Activated naive CD8-positive, alpha-beta T cell treated with anti-CD3 and anti-CD28 coated beads for 36 hours (primary cell): ENCODE data around the gene CT83. TPM values are rescaled to one million over a fixed set of nuclear protein-coding genes. Genes with fewer than 3 reads are reported as not detected.

Experiments used
- DNase-seq: peaks from one replicate; pipeline ENCODE4 v3.0.0; 2021
- H3K27ac Mint-ChIP-seq: one replicate; pipeline ENCODE4 v1.8.0; 2022; ENCODE audit warnings: mild to moderate bottlenecking, moderate library complexity, mixed read lengths
- H3K27me3 Mint-ChIP-seq: one replicate; pipeline ENCODE4 v1.8.0; 2022; ENCODE audit warnings: mild to moderate bottlenecking, mixed read lengths
- H3K36me3 Mint-ChIP-seq: one replicate; pipeline ENCODE4 v1.8.0; 2021; ENCODE audit warnings: mild to moderate bottlenecking, mixed read lengths
- H3K4me1 Mint-ChIP-seq: one replicate; pipeline ENCODE4 v1.8.0; 2021; ENCODE audit warnings: mixed read lengths
- H3K4me3 Mint-ChIP-seq: one replicate; pipeline ENCODE4 v1.8.0; 2022; ENCODE audit warnings: mild to moderate bottlenecking, moderate library complexity, mixed read lengths
- H3K9me3 Mint-ChIP-seq: one replicate; pipeline ENCODE4 v1.8.0; 2022; ENCODE audit warnings: mixed read lengths
- total RNA-seq, 2 experiments: library from RNA; stranded (reverse); gene quantifications; one replicate each; pipeline ENCODE4 v1.2.3, GENCODE V29; 2021

CT83 gene
- not detected for total RNA-seq

GRCh38 chrX:116462822-116463221 lies at the start of gene CT83:
CT83 (minus strand) TSS chrX:116462976; CDS start chrX:116462856, 120 bp downstream.
- Mint-ChIP-seq H3K36me3 (no peaks in the 10 kb centered on the region), H3K4me3 (no peak within 1 kb of the TSS), H3K4me1 (no peaks in the 10 kb centered on the region), H3K27me3 (no peaks in the 10 kb centered on the region), H3K27ac (no peak within 1 kb of the TSS), H3K9me3 (no peaks in the 10 kb centered on the region)
- DNase-seq = no peak

- H3K9me3 Mint-ChIP-seq = no peaks in the 10 kb centered on the region
- no peaks in the 10 kb centered on the region for H3K4me1 Mint-ChIP-seq
Observed at GRCh38 chrX:116499780-116500179, 37.0 kb upstream of the CT83 start.

GRCh38 chrX:116493271-116493670 lies 30.5 kb upstream of the CT83 start:
- DNase-seq = no peak
- Mint-ChIP-seq H3K36me3 (no peaks in the 10 kb centered on the region), H3K9me3 (no peaks in the 10 kb centered on the region), H3K27me3 (no peaks in the 10 kb centered on the region), H3K4me3 (no peak overlapping the region), H3K4me1 (no peaks in the 10 kb centered on the region), H3K27ac (no peak overlapping the region)

More at GRCh38 chrX:116499780-116500179, 37.0 kb upstream of the CT83 start:
- Mint-ChIP-seq H3K4me3 (no peak overlapping the region), H3K27me3 (no peaks in the 10 kb centered on the region), H3K27ac (no peak overlapping the region), H3K36me3 (no peaks in the 10 kb centered on the region)
- DNase-seq = no peak

GRCh38 chrX:116490104-116490503 lies 27.3 kb upstream of the CT83 start:
- Mint-ChIP-seq H3K9me3 (no peaks in the 10 kb centered on the region), H3K27ac (no peak overlapping the region), H3K27me3 (no peaks in the 10 kb centered on the region), H3K4me3 (no peak overlapping the region), H3K4me1 (no peaks in the 10 kb centered on the region), H3K36me3 (no peaks in the 10 kb centered on the region)
- DNase-seq = no peak

- Mint-ChIP-seq H3K27me3 (no peaks in the 10 kb centered on the region), H3K36me3 (no peaks in the 10 kb centered on the region), H3K4me3 (no peak overlapping the region), H3K9me3 (peaks cover 2% of the 10 kb centered on the region), H3K27ac (no peak overlapping the region), H3K4me1 (no peaks in the 10 kb centered on the region)
- no peak for DNase-seq
Observed at GRCh38 chrX:116480059-116480458, 17.3 kb upstream of the CT83 start.

GRCh38 chrX:116449156-116449555 lies 13.6 kb downstream of the CT83 start:
- no peak for DNase-seq
- no peaks in the 10 kb centered on the region for H3K9me3 Mint-ChIP-seq
- no peak overlapping the region for H3K4me3 Mint-ChIP-seq
- no peak overlapping the region for H3K27ac Mint-ChIP-seq
- H3K4me1 Mint-ChIP-seq = no peaks in the 10 kb centered on the region
- H3K27me3 Mint-ChIP-seq = no peaks in the 10 kb centered on the region
- no peaks in the 10 kb centered on the region for H3K36me3 Mint-ChIP-seq

GRCh38 chrX:116436358-116436816 lies 26.4 kb downstream of the CT83 start, which contains the start of gene SLC6A14:
SLC6A14 (plus strand) TSS chrX:116436606; CDS start chrX:116436710, 104 bp downstream.
- H3K27me3 Mint-ChIP-seq = no peaks in the 10 kb centered on the region
- no peak within 1 kb of the TSS for H3K27ac Mint-ChIP-seq
- no peak within 1 kb of the TSS for H3K4me3 Mint-ChIP-seq
- H3K4me1 Mint-ChIP-seq = no peaks in the 10 kb centered on the region
- no peaks in the 10 kb centered on the region for H3K36me3 Mint-ChIP-seq
- DNase-seq = no peak
- peaks cover 2% of the 10 kb centered on the region for H3K9me3 Mint-ChIP-seq

GRCh38 chrX:116435597-116435996 lies 27.2 kb downstream of the CT83 start:
- Mint-ChIP-seq H3K27ac (no peak overlapping the region), H3K9me3 (peaks cover 2% of the 10 kb centered on the region), H3K4me1 (no peaks in the 10 kb centered on the region), H3K4me3 (no peak overlapping the region), H3K27me3 (no peaks in the 10 kb centered on the region), H3K36me3 (no peaks in the 10 kb centered on the region)
- DNase-seq = no peak

- DNase-seq = no peak
- H3K27me3 Mint-ChIP-seq = no peaks in the 10 kb centered on the region
- no peaks in the 10 kb centered on the region for H3K4me1 Mint-ChIP-seq
- H3K4me3 Mint-ChIP-seq = no peak overlapping the region
- H3K36me3 Mint-ChIP-seq = no peaks in the 10 kb centered on the region
- H3K27ac Mint-ChIP-seq = no peak overlapping the region
- no peaks in the 10 kb centered on the region for H3K9me3 Mint-ChIP-seq
Observed at GRCh38 chrX:116427978-116428377, 34.8 kb downstream of the CT83 start.

- no peak for DNase-seq
- Mint-ChIP-seq H3K4me3 (no peak overlapping the region), H3K9me3 (peaks cover 1% of the 10 kb centered on the region), H3K27me3 (no peaks in the 10 kb centered on the region), H3K36me3 (no peaks in the 10 kb centered on the region), H3K27ac (no peak overlapping the region), H3K4me1 (no peaks in the 10 kb centered on the region)
Observed at GRCh38 chrX:116417968-116418367, 44.8 kb downstream of the CT83 start.

- no peaks in the 10 kb centered on the region for H3K36me3 Mint-ChIP-seq
- no peaks in the 10 kb centered on the region for H3K27me3 Mint-ChIP-seq
- H3K4me3 Mint-ChIP-seq = no peak overlapping the region
- DNase-seq = no peak
- no peak overlapping the region for H3K27ac Mint-ChIP-seq
- peaks cover 1% of the 10 kb centered on the region for H3K9me3 Mint-ChIP-seq
- no peaks in the 10 kb centered on the region for H3K4me1 Mint-ChIP-seq
Observed at GRCh38 chrX:116417214-116417613, 45.6 kb downstream of the CT83 start.

- H3K27ac Mint-ChIP-seq = no peak overlapping the region
- H3K27me3 Mint-ChIP-seq = no peaks in the 10 kb centered on the region
- H3K4me1 Mint-ChIP-seq = no peaks in the 10 kb centered on the region
- no peak overlapping the region for H3K4me3 Mint-ChIP-seq
- H3K9me3 Mint-ChIP-seq = no peaks in the 10 kb centered on the region
- H3K36me3 Mint-ChIP-seq = no peaks in the 10 kb centered on the region
- DNase-seq = no peak
Observed at GRCh38 chrX:116413273-116413672, 49.5 kb downstream of the CT83 start.

Other genes with a start within 250 kb of the CT83 start
- gene SLC6A14, start 26.4 kb downstream of the CT83 start, total RNA-seq = not detected